HK-2 (cell line): Measurements from ENCODE around the gene TRAPPC3.
"Not testable (repeated sequence)": the region's sequence is repeated elsewhere in the genome, so short reads cannot be mapped to it uniquely, and the experiment has no call there.

Experiments
- DNase-seq: peaks from one replicate; pipeline ENCODE4 v3.0.0-alpha.2; 2018; ENCODE audit not compliant: unreplicated experiment

Gene TRAPPC3

DNA sequence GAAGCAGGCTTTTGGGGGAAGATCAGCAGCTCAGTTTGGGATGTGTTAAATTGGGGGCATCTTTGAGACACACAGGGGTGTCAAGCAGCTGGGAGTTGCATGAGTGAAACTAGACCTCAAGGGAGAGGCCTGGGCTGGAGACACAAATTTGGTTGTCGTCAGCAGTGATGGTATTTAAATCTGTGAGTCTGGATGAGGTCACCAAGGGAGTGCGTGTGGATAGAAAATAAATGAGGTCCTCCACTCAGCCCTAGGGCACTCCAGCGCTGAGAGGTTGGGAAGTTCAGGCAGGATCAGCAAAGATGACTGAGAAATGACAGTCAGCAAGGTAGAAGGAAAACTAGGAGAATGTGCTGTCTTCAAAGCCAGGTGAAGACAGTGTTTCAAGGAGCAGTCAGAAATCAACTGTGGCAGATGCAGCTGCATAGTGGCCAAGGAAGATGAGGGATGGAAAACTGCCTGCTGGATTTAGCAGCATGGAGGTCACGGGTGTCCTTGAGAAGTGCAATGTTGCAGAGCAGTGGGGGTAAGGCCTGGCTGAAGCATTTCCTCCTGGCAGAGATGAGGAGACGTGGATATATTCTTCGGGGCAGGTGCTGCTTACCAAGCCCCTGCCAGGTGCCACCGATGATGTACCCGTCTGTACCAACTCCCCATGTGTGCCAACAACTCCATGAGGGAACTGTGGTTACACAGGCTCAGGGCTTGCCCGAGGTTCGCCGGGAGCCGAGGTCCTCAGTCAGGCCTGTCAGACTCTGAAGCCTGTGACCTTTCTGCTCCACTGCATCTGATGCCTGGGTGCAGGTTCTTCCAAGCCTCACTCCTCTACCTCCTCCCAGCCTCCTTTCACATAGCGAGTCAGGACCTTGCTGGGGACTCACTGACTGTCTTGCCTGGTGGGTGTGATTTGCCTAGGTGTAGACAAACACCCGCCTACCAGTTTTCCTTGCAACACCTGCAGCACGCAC lies 17.9 kb upstream of the TRAPPC3 start:
- DNase-seq = no peak

DNA sequence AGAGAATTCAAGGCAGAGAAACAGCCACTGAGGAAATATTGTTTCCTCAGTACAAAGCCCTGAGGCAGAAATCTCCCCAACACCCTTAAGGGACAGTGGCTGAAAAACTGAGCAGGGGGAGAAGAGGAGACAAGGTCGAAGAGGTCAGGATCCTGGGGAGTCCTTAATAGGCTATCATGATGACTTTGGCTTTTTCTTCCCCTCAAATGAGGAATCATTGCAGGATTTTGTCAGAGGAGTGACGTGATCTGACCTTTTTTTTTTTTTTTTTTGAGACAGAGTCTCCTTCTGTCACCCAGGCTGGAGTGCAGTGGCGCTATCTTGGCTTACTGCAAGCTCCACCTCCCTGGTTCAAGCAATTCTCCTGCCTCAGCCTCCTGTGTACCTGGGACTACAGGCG lies 16.9 kb upstream of the TRAPPC3 start:
- no peak for DNase-seq

DNA sequence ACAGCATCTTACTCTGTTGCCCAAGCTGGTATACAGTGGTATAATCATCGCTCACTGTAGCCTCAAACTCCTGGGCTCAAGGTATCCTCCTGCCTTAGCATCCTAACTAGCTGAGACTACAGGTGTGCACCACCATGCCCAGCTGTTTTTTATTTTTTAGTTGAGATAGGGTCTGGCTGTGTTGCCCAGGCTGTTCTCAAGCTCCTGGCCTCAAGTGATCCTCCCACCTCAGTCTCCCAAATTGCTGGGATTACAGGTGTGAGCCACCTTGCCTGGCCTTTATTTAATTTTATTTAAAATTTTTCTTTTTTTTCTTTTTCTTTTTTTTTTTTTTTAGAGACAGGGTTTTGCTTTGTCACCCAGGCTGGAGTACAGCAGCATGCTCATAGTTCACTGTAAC lies 15.9 kb upstream of the TRAPPC3 start:
- DNase-seq = no peak

DNA sequence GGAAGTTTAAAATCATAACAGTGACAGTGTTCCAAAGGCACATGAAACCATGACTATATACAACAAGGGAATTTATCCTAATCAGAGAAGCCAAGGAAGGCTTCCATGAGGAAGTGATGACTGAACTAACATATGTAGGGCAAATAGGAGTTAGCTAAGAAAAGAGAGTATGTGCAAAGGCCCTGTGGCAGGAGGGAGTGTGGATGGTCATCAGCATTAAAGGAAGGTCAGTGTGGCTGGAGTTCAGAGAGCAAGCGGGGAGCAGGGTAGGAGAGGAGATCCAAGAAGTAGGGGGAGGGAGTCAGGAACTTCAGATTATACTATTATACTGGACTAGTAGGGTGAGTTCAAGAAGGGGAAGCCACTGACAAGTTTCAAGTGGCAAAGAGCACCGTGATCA lies 15.1 kb upstream of the TRAPPC3 start:
- no peak for DNase-seq

DNA sequence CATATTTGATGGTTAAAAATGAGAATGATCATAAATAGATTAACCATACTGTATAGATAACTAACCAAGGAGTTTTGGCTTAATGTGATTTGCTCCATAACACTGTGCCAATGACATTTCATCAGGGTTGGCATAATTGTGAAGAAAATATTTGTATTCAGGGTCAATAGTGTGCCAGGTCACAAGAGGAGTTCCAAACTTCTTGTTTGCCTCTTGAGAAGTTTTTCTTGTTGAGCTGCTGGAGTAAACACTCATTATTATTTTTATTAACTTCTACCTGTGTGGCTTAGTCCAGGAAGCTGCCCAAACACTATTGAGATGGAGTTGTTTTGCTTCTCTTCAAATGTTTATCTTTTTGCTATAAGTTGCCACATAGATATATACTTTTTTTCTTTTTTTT lies 14.1 kb upstream of the TRAPPC3 start:
- no peak for DNase-seq

DNA sequence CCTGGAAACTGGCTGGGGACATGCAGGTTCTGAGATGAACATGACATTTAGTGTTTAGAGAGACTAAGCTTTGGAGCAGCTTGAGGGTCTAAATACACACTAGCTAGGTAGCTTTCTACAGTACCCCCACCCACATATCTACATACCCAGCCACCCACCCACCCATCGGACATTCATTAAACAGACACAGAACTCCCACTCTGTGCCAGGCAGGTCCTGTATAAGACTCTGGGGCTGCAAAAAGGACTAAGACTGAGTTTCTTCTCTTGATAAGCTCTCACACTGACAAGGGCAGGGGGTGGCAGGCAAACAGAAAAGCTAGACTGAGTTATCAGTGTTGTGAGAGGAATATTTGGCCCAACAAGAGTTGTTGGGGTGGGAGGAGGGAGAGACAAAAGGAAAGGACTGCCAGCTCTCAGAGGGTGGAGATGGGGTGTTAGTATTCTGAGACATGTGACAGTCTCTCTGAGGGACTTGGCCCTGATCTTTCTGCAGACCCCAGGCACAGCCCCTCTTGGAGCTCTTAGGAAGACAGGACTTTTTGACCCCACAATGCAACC lies 13.5 kb upstream of the TRAPPC3 start:
- DNase-seq = no peak

DNA sequence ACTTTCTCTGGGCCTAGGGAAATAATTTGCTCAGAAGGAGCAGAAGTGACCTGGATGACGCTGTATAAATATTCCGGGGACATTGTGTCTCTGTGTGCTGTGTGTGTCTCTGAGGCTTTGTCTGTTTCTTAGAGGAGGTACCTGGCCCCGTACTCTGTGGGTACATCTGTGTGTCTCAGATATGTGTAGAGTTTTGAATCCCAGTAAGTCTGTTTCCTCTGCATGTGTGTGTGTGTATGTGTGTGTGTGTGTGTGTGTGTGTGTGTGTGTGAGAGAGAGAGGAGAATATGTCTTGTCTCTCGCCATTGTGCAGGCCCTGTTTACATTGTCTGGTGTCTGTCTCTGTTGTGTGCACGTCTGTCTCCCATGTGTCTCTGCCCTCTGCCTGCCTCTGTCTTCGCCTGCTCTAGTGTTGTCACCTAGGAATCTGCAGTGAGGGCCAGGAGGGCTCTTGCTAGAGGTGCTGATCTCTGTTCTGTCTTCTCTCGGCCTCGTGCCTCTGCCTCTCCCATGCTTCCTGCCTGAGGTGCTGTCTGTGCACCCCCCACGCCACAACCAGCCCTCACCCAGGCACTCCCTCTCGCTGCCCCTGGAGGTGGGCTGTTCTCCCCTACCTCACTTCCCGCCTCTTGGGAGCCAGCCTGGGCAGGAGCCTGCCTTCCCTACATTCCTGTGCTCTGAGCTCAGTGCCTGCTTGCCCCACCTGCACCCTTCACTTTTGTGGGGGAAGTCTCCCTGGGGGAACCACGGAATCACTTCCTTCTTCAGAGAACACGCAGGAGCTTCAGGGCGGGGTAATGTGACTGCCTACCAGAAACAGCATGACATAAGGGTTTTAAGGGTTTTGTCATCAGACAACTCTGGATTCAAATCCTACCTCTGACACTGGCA lies 12.6 kb upstream of the TRAPPC3 start:
- DNase-seq = peak; percentile 84

DNA sequence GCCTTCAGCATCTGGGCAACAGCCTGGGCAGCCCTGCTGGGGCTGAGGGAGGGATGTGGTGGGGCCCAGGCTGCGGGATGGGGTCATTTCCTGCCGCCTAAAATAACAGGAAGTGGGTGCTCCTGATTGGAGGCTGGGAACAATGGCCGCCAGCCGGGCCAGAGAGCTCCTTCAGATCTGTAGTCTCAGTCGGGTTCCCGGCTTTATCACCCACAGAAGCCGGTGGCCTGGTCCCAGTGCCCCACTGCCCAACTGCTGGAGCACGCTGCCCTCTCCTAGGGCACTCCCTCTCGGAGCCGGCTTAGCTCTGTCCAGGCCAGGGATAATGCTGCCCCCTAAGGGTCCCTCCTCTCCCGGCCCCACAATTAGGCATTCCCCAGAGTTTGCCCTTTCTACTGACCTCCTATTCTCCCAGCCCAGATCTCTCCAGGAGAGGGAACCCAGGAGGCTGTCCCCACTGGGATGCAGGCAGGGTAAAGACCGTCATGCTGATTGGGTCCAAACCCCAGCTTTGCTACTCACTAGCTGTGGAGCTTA lies 11.7 kb upstream of the TRAPPC3 start:
- DNase-seq = peak; percentile 80

DNA sequence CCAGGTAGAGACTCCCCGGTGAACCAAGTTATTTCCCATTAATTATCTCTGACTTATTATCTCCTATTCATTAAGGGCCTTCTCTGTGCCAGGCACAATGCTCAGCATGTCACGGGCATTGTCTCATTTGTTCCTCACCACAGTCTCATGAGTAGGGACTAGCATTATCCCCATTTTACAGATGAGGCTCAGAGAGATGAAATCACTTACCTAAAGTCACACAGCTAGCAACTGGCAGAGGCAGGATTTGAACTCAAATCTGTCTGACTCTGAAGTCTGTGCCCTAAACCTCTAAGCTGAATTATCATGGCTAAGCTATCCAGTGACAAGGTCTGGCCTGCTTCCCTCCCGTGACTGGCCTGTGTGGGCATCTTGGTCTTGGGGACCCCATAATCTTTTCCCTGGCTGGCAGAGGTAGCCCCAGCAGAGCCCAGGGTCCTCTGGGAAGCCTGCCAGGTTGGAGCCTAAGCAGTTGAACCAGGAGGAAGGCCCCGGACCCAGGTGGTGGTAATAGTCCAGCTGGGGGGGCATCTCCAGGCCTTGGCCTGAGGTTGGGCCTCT lies 11.2 kb upstream of the TRAPPC3 start:
- DNase-seq = no peak

DNA sequence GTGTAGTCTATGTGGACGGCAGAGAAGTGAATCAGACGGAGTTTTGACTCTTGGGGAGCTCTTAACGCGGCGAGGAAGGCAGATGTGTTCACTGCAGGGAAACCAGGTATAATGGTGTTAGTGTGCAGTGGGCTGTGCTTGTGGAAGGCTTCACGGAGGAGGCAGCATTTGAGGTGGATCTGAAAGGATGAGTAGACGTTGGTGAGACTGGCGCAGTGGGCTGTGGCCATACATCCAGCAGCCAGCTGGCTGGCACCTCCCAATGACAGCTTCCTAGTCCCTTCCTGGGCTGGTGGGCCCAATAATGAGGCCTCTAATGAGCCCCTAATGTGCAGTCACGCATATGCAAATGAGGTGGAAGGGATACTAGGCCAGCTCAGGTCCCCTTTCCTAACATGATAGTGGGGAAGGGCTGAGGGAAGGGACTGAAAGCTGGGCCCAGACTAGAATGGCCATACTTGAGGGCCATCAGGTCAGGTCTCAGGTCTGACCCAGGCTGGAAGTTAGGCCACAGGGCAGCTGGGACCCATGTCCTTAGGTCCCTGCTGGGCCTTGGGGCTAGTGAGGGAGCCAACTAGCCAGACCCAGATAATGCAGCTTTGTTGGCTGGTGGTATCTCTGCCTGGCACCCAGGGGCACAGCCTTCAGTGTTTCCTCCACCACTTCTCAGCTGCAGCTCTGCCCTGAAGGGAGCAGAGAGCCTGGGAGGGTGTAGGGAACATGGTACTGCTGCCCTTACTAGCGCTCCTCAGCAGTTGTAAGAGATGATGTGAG lies 10.5 kb upstream of the TRAPPC3 start:
- no peak for DNase-seq

DNA sequence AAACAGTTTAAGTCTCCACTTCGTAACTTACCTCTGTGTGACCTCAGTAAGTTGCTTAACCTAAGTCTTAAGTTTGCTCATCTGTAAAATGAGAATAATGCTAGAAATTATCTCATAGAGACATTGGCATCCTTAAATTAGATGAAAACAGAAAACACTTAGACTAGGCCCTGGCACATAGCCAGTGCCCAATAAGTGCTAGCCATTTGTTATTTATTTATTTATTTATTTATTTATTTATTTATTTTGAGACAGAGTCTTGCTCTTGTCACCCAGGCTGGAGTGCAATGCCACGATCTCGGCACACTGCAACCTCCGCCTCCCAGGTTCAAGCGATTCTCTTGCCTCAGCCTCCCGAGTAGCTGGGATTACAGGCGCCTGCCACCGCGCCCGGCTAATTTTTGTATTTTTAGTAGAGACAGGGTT lies 9.6 kb upstream of the TRAPPC3 start:
- not testable (repeated sequence) for DNase-seq

DNA sequence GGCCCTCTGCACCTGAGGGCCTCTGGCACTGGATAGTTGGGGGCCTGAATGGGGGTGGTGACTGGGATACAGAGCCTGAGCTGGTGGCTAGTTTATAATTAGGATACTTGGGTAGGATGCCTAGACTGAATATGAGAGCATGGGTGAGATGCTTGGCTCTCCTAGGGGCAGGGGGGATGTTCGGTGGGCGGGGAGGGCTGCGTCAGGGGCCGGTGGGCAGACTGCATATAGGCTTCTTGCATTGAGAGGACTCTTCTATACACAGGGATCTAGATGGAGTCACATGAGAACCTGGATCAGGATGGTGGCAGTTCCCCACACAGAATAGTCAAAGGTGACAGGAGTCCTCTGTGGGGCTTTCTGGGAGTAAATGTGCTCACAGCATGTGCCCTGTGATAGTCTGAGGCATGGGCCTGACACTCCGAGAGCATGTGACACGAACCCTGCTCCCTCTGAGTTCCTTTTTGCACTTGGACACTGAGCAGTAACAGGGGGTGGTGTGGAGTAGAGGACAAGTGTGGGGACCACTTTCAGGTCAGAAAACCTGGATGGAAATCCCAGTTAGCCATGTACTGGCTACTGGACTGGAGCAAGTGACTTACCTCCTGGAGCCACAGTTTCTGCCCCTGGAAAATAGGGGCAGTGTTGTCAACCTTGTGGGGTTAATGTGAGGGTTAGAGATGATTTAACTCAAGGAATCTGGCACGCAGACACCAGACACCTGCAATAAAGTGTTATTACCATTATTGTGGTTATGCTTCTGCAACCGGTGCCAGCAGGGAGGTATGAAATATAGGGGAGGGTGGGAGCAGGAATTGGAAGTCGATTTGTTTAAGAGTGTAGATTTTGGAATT lies 8.9 kb upstream of the TRAPPC3 start:
- DNase-seq = no peak

DNA sequence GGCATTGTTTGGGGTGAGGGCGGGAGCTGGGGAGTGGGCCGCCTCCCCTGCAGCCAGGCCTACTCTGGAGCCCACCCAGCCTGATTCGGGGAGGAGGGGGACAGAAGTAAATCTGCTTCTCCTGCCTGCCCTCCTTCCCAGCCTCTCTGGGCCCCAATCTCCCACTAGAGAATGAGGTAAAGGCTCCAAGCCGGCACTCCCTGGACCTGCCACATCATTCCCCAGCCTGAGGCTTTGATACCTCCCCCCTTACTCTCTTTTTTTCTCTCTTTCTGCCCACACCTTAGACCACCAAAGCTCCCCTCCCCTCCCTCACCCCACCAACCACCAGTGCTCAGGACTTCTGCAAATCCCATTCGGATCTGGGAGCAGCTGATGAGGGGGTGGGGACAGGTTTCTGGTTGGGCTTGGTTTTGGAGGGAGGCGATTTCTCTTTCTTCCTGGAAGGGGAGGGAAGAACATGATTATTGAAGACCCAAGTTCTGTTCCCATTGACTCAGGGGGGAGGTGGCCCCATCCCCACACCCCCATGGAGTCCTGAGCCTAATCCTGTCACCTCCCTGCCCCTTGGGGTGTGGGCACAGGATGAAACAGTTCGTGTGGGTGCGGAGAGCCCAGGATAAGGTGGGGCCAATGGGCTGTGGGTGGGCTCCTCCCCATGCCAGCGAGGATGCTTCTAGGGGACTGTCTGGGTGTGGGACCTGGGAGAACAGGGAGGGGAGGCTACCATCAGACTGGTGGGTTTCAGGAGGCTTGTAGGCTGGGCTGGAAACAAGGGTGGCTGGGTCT lies 8.0 kb upstream of the TRAPPC3 start:
- no peak for DNase-seq

DNA sequence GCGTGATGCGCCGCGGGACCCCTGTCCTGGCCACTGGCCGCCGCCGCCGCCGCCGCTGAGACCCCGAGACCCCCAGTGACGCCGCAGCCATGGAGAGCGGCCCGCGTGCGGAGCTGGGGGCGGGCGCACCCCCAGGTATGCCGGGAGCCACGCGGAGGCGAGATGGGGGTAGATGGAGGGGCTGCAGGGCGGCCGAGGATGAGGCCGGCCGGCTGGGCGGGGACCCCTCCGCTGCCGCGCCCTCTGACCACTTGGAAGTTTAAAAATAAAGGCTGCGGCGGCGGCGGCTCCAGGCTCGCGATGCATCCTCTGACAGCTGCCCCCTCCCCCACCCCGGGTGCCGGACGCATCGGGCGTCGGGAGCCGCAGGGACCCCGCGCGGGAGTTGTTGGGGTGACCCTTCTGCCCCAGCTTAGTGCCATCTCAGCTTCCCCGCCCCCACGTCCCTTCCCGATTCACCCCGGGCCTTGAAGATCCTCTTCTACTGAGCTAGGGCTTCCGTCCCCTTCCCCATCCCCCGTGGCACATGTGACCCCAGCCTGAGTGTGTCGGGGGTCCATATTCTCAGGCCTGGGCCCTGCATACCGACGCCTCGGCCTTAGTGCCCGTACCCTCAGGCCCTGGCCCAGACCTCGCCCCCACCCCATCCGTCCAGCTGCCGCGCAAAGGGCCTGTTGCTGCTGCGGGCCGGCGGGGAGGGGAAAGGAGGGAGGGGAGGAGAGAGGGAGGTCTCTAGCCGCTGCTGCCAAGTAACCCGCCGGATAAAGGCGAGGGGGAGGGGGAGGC lies 7.2 kb upstream of the TRAPPC3 start:
- DNase-seq = peak; percentile 63

DNA sequence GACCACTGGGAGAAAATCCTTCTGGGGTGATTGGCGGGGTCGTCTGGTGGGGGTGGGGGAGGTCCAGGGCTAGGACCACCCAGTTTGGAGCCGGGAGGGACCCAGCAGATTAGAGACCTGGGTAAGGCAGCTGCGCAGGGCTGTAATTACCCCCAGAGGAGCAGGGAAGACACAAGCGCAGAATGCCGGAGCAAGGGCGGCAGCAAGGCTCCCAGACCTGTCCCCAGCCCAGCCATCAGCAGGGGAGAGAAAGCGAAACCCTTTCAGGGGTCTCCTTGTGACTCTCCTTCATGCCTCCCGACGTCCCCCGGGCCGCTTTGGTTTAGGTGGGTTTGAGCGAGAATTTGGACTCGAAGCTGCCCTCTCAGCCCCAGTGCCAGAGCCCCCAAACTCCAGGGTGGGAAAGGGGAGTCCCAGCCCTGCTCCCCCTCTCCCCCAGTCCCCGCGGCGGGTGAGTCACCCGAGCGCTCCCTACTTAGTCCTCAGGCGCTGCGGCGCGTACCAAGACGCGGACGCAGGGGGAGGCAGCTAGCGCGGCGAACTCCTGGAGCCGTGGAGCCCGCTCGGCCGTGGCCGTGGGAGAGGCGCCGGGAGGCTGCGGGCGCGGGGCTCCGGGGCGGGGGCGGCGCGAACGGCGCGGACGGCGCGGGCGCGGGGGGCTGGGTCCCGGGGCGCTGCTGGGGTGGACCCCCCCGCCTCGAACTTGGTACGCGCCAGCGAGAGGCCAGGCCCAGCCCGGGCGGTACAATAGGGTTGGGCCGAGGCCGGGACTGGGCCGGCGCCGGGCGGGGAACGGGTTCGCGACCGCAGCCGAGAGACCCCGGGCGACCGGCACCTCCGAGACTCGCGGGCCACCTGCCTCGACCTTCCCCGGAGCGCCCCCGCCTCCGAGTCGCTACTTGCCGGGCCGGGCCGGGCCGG lies 6.4 kb upstream of the TRAPPC3 start, which contains the start of gene MAP7D1:
Gene MAP7D1 (plus strand): TSS at position 753 of the 921 bp plus-strand sequence. CDS start 258 bp downstream, outside the sequence.
- DNase-seq = peak; percentile 86

DNA sequence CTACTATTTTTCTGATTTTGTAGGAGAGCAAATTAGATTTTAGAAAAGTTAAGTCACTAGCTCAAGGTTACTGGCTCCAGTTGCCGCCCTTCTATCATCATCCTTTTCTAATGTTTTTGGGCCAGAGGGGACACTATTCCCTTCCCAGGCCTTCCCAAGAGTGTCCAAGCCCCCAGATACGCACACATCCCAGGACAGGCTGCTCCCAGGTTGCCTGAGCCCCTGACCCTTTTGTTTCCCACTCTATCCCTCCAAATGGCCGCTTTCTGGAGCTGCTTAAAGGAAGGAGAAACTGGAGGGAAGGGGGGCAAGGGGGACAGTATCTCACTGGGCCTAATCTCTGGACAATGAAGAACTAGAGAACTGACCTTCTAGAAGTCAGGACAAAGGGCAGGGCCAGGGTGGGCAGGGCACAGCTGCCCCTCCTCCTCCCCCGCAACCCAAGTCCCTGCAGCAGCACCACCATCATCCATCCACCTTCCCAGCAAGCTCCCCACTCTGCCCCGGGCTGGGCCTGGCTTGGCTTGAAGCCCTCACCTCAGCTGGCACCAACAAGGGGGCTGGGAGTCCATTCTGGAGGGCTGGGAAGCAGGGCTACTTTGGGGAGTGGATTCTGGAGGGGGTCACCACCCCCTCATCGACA lies 5.6 kb upstream of the TRAPPC3 start:
- no peak for DNase-seq

DNA sequence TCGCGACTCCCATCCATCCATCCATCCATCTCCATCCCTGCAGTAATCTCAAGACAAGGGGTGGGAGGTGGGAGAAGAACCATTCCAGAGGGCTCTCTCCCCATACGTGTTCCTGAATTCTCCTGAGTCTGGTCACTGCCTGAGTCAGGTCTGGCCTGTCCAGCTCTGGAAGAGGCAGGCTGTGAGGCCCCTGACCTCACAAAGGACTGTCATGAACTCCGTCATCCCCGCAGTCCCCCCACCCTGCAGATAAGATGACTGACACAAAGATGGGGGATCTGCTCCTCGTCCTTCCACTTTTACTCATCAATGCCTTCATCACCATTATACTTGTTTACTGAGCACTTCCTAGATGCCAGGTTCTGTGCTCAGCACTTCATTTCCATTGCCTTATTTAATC lies 5.0 kb upstream of the TRAPPC3 start:
- no peak for DNase-seq
